Measurements from ENCODE around the gene LTBR. TPM values are rescaled to one million over a fixed set of nuclear protein-coding genes. Genes with fewer than 3 reads are reported as not detected.

The LTBR gene
- total RNA-seq, 2 donors from 2014 or later = 120 to 129 TPM

- no peak for ATAC-seq
- no peak for DNase-seq
- intact Hi-C loops (cut with DNase I, micrococcal nuclease) = no loop called here
Observed at GRCh38 chr12:6434205-6435140, 50.5 kb downstream of the LTBR start.

- no peak for ATAC-seq
- intact Hi-C loops (cut with DNase I, micrococcal nuclease) = no loop called here
- peak in 1 of 2 donors; percentile 4 for DNase-seq
Observed at GRCh38 chr12:6435961-6436715, 52.2 kb downstream of the LTBR start.

- intact Hi-C loops (cut with DNase I, micrococcal nuclease) = no loop called here
- ATAC-seq = no peak
- DNase-seq = no peak
Observed at GRCh38 chr12:6437586-6437985, 53.6 kb downstream of the LTBR start.

GRCh38 chr12:6438345-6438744 is 54.4 kb downstream of the LTBR start:
- ATAC-seq (no peak), DNase-seq (peak; percentile 1 to 10)
- intact Hi-C loops (cut with DNase I, micrococcal nuclease) = no loop called here

- intact Hi-C loops (cut with DNase I, micrococcal nuclease) = no loop called here
- DNase-seq (no peak), ATAC-seq (no peak)
Observed at GRCh38 chr12:6440391-6440790, 56.4 kb downstream of the LTBR start.

Other genes with a start within 250 kb of the LTBR start
- 100 to 1,000 TPM; 574 to 766 TPM for gene CD9, start 183.8 kb upstream of the LTBR start, total RNA-seq
- gene PLEKHG6, start 73.5 kb upstream of the LTBR start, total RNA-seq = 100 to 1,000 TPM; 140 to 147 TPM
- gene TNFRSF1A, start 42.1 kb upstream of the LTBR start, total RNA-seq = 100 to 1,000 TPM; 140 to 170 TPM
- 100 to 1,000 TPM; 289 to 459 TPM for gene SCNN1A, start 8.6 kb upstream of the LTBR start, total RNA-seq
- 1 to 10 TPM; 1.3 to 4.4 TPM for gene CD27, start 60.8 kb downstream of the LTBR start, total RNA-seq
- gene TAPBPL, start 67.9 kb downstream of the LTBR start, total RNA-seq = 10 to 100 TPM; 51.2 to 74.2 TPM
- gene VAMP1, start 86.5 kb downstream of the LTBR start, total RNA-seq = 1 to 10 TPM; 4.2 to 6.3 TPM
- 100 to 1,000 TPM; 124 to 131 TPM for gene MRPL51, start 109.1 kb downstream of the LTBR start, total RNA-seq
- gene NCAPD2, start 109.9 kb downstream of the LTBR start, total RNA-seq = 10 to 100 TPM; 21.9 to 29.4 TPM
- 1,000 to 10,000 TPM; 2,230 to 2,756 TPM for gene GAPDH, start 150.4 kb downstream of the LTBR start, total RNA-seq
- 1 to 10 TPM; 3.8 to 7.2 TPM for gene IFFO1, start 171.9 kb downstream of the LTBR start, total RNA-seq
- gene NOP2, start 184.1 kb downstream of the LTBR start, total RNA-seq = 10 to 100 TPM; 22.2 to 34.4 TPM
- gene CHD4, start 223.2 kb downstream of the LTBR start, total RNA-seq = 100 to 1,000 TPM; 142 to 157 TPM

Data from left colon (tissue), 2 donors.